ENCODE results near the gene NTN3.

The NTN3 gene

GRCh38 chr16:2470234-2470601 is 879 bp upstream of the NTN3 start:
- Mint-ChIP-seq H3K36me3 (ENCODE audit: low read depth) (no peaks in the 10 kb centered on the region), H3K27me3 (ENCODE audit: low read depth, poor library complexity) (no peaks in the 10 kb centered on the region), H3K4me1 (peaks cover 32% of the 10 kb centered on the region), H3K27ac (no peak overlapping the region), H3K4me3 (peak overlapping the region; percentile 40), H3K9me3 (no peaks in the 10 kb centered on the region)
- no peak for TF ChIP-seq CTCF (IDR thresholded peaks at IDR 0.05)
- DNase-seq = no peak

- DNase-seq = no peak
- no peak for TF ChIP-seq CTCF (IDR thresholded peaks at IDR 0.05)
- no peaks in the 10 kb centered on the region for H3K27me3 Mint-ChIP-seq (ENCODE audit: low read depth, poor library complexity)
- peaks cover 32% of the 10 kb centered on the region for H3K4me1 Mint-ChIP-seq
- peak overlapping the region; percentile 40 for H3K4me3 Mint-ChIP-seq
- no peaks in the 10 kb centered on the region for H3K36me3 Mint-ChIP-seq (ENCODE audit: low read depth)
- H3K9me3 Mint-ChIP-seq = no peaks in the 10 kb centered on the region
- H3K27ac Mint-ChIP-seq = no peak overlapping the region
Measured at GRCh38 chr16:2470603-2471015, 488 bp upstream of the NTN3 start.

- DNase-seq = no peak
- no peak for TF ChIP-seq CTCF (IDR thresholded peaks at IDR 0.05)
- Mint-ChIP-seq H3K4me3 (peak overlapping the region; percentile 50), H3K27ac (no peak overlapping the region), H3K9me3 (no peaks in the 10 kb centered on the region), H3K4me1 (peaks cover 38% of the 10 kb centered on the region), H3K36me3 (ENCODE audit: low read depth) (no peaks in the 10 kb centered on the region), H3K27me3 (ENCODE audit: low read depth, poor library complexity) (peaks cover 12% of the 10 kb centered on the region)
Measured at GRCh38 chr16:2471653-2472487, 773 bp downstream of the NTN3 start.

GRCh38 chr16:2472488-2472864 is 1.4 kb downstream of the NTN3 start:
- DNase-seq = no peak
- no peak overlapping the region for H3K27ac Mint-ChIP-seq
- no peaks in the 10 kb centered on the region for H3K36me3 Mint-ChIP-seq (ENCODE audit: low read depth)
- no peak for TF ChIP-seq CTCF (IDR thresholded peaks at IDR 0.05)
- peak overlapping the region; percentile 71 for H3K4me3 Mint-ChIP-seq
- H3K4me1 Mint-ChIP-seq = peaks cover 40% of the 10 kb centered on the region
- H3K27me3 Mint-ChIP-seq (ENCODE audit: low read depth, poor library complexity) = peaks cover 19% of the 10 kb centered on the region
- H3K9me3 Mint-ChIP-seq = no peaks in the 10 kb centered on the region

- Mint-ChIP-seq H3K36me3 (ENCODE audit: low read depth) (no peaks in the 10 kb centered on the region), H3K27ac (no peak overlapping the region), H3K4me1 (peaks cover 45% of the 10 kb centered on the region), H3K27me3 (ENCODE audit: low read depth, poor library complexity) (peaks cover 23% of the 10 kb centered on the region), H3K9me3 (no peaks in the 10 kb centered on the region), H3K4me3 (peak overlapping the region; percentile 71)
- no peak for TF ChIP-seq CTCF (IDR thresholded peaks at IDR 0.05)
- no peak for DNase-seq
Measured at GRCh38 chr16:2472885-2473445, 1.9 kb downstream of the NTN3 start.

All from nephron progenitor cell (in vitro differentiated cells).